Nephron (organoid): ENCODE results near the gene POU6F2.
"Not testable (repeated sequence)": the region's sequence is repeated elsewhere in the genome, so short reads cannot be mapped to it uniquely, and the experiment has no call there.

Source experiments
- H3K27ac Mint-ChIP-seq, 3 experiments: 2 replicates each; pipeline ENCODE4 v1.8.0; 2020; ENCODE audit warnings: mixed read lengths in 3 of 3, mild to moderate bottlenecking in 2 of 3, moderate library complexity in 1 of 3
- H3K27me3 Mint-ChIP-seq: 2 replicates; pipeline ENCODE4 v1.8.0; 2021; ENCODE audit warnings: low read depth, mild to moderate bottlenecking, moderate library complexity, mixed read lengths
- H3K36me3 Mint-ChIP-seq: 2 replicates; pipeline ENCODE4 v1.8.0; 2020; ENCODE audit warnings: low read depth, mixed read lengths
- H3K4me1 Mint-ChIP-seq: 2 replicates; pipeline ENCODE4 v1.8.0; 2020; ENCODE audit warnings: mixed read lengths
- H3K4me3 Mint-ChIP-seq, 3 experiments: 2 replicates each; pipeline ENCODE4 v1.8.0; 2020; ENCODE audit warnings: mild to moderate bottlenecking in 3 of 3, mixed read lengths in 3 of 3, moderate library complexity in 2 of 3
- H3K9me3 Mint-ChIP-seq: 2 replicates; pipeline ENCODE4 v1.8.0; 2020; ENCODE audit warnings: mixed read lengths
- CTCF ChIP-seq, 3 experiments: fragments of 200-600 bp; sonication (generic); IDR thresholded peaks; one replicate each; pipeline ENCODE4 v1.5.0; 2021; ENCODE audit warnings: antibody characterized with exemption in 3 of 3; ENCODE audit not compliant: unreplicated experiment in 3 of 3

Gene POU6F2

GRCh38 chr7:39324139-39324760 is 346.5 kb downstream of the POU6F2 start:
- TF ChIP-seq CTCF (IDR thresholded peaks at IDR 0.05; ENCODE audit: unreplicated experiment in 3 of 3), result no peak
- H3K36me3 Mint-ChIP-seq, result no peaks in the 10 kb centered on the region
- H3K27me3 Mint-ChIP-seq, result peaks cover 2% of the 10 kb centered on the region
- H3K27ac Mint-ChIP-seq, result no peak overlapping the region
- no peaks in the 10 kb centered on the region for H3K4me1 Mint-ChIP-seq
- no peak overlapping the region for H3K4me3 Mint-ChIP-seq
- no peaks in the 10 kb centered on the region for H3K9me3 Mint-ChIP-seq

- H3K27ac Mint-ChIP-seq, H3K4me1 Mint-ChIP-seq, H3K36me3 Mint-ChIP-seq, H3K4me3 Mint-ChIP-seq, H3K9me3 Mint-ChIP-seq, H3K27me3 Mint-ChIP-seq: not testable (repeated sequence)
Measured at GRCh38 chr7:39331607-39332006, 353.9 kb downstream of the POU6F2 start.

- Mint-ChIP-seq H3K9me3 (no peaks in the 10 kb centered on the region), H3K27ac (no peak overlapping the region), H3K4me1 (no peaks in the 10 kb centered on the region), H3K36me3 (no peaks in the 10 kb centered on the region), H3K4me3 (no peak overlapping the region), H3K27me3 (peaks cover 9% of the 10 kb centered on the region)
- no peak for TF ChIP-seq CTCF (IDR thresholded peaks at IDR 0.05; ENCODE audit: unreplicated experiment in 3 of 3)
Measured at GRCh38 chr7:39332142-39332541, 354.4 kb downstream of the POU6F2 start.

- Mint-ChIP-seq H3K4me3 (no peak overlapping the region), H3K27ac (no peak overlapping the region), H3K9me3 (no peaks in the 10 kb centered on the region), H3K27me3 (peaks cover 11% of the 10 kb centered on the region), H3K4me1 (no peaks in the 10 kb centered on the region), H3K36me3 (no peaks in the 10 kb centered on the region)
- TF ChIP-seq CTCF (IDR thresholded peaks at IDR 0.05; ENCODE audit: unreplicated experiment in 3 of 3), result no peak
Measured at GRCh38 chr7:39333701-39334100, 356.0 kb downstream of the POU6F2 start.

GRCh38 chr7:39336442-39336841 is 358.7 kb downstream of the POU6F2 start:
- no peak for TF ChIP-seq CTCF (IDR thresholded peaks at IDR 0.05; ENCODE audit: unreplicated experiment in 3 of 3)
- Mint-ChIP-seq H3K4me3 (no peak overlapping the region), H3K4me1 (no peaks in the 10 kb centered on the region), H3K36me3 (no peaks in the 10 kb centered on the region), H3K27ac (no peak overlapping the region), H3K27me3 (peaks cover 23% of the 10 kb centered on the region), H3K9me3 (no peaks in the 10 kb centered on the region)

- Mint-ChIP-seq H3K4me1 (no peaks in the 10 kb centered on the region), H3K27ac (no peak overlapping the region), H3K9me3 (no peaks in the 10 kb centered on the region), H3K4me3 (no peak overlapping the region), H3K27me3 (peaks cover 23% of the 10 kb centered on the region), H3K36me3 (no peaks in the 10 kb centered on the region)
- TF ChIP-seq CTCF (IDR thresholded peaks at IDR 0.05; ENCODE audit: unreplicated experiment in 3 of 3), result no peak
Measured at GRCh38 chr7:39338716-39339115, 361.0 kb downstream of the POU6F2 start.
